NT2/D1 (cell line): Measurements from ENCODE around the gene EIF4G3.

Source experiments
- DNase-seq: peaks from one replicate; pipeline ENCODE4 v3.0.0-alpha.2; 2011; ENCODE audit warnings: low read depth, low spot score
- H3K27me3 ChIP-seq: 2 replicates; pipeline ENCODE4 v1.6.0; 2011; ENCODE audit warnings: mild to moderate bottlenecking; ENCODE audit not compliant: insufficient read length, insufficient read depth
- H3K36me3 ChIP-seq: 2 replicates; pipeline ENCODE4 v1.6.1; 2011; ENCODE audit warnings: mild to moderate bottlenecking, low read length, mixed read lengths; ENCODE audit not compliant: insufficient read depth, insufficient read length
- H3K4me1 ChIP-seq: 2 replicates; pipeline ENCODE4 v1.5.1; 2011; ENCODE audit not compliant: insufficient read depth, insufficient read length
- H3K4me3 ChIP-seq: 2 replicates; pipeline ENCODE4 v1.5.1; 2011; ENCODE audit warnings: low read depth; ENCODE audit not compliant: insufficient read length
- H3K9ac ChIP-seq: 2 replicates; pipeline ENCODE4 v1.6.0; 2011; ENCODE audit warnings: low read depth; ENCODE audit not compliant: insufficient read length
- H3K9me3 ChIP-seq: 2 replicates; pipeline ENCODE4 v1.5.1; 2011; ENCODE audit warnings: mild to moderate bottlenecking, low read length; ENCODE audit not compliant: insufficient read depth
- SUZ12 ChIP-seq: IDR thresholded peaks from 2 replicates; pipeline ENCODE4 v1.6.1; 2011; ENCODE audit not compliant: insufficient read length, insufficient read depth; ENCODE audit errors: extremely low read depth
- YY1 ChIP-seq: IDR thresholded peaks from 2 replicates; pipeline ENCODE4 v1.6.1; 2011; ENCODE audit not compliant: insufficient read length, insufficient read depth
- ZNF274 ChIP-seq: IDR thresholded peaks from 2 replicates; pipeline ENCODE4 v1.6.1; 2011; ENCODE audit warnings: mild to moderate bottlenecking, low read depth, low read length

EIF4G3 gene

DNA sequence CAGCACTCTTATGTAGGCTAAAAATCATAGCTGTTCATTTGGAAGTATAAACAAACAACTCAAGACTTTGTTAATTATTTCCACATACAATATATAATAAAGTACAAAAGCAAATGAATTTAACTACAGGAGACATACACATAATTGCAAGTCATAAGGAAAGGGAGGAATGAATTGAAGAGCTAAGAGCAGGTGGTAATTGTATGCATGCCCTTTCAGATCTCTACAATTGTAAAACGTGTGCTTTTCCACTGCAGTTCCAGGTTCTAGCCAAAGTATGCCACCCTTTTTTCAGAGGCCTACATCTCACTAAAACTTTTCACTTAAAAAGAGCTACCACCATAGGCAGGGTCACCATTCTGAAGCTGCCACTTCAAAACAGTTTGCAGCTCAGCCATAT is 346.8 kb downstream of the EIF4G3 start:
- no peak for DNase-seq
- Histone ChIP-seq H3K9ac (no peak overlapping the region), H3K9me3 (no peaks in the 10 kb centered on the region), H3K27me3 (no peaks in the 10 kb centered on the region), H3K4me1 (no peaks in the 10 kb centered on the region), H3K36me3 (peaks cover 8% of the 10 kb centered on the region), H3K4me3 (no peak overlapping the region)
- TF ChIP-seq SUZ12: no peak
- no peak for TF ChIP-seq YY1
- TF ChIP-seq ZNF274: no peak

DNA sequence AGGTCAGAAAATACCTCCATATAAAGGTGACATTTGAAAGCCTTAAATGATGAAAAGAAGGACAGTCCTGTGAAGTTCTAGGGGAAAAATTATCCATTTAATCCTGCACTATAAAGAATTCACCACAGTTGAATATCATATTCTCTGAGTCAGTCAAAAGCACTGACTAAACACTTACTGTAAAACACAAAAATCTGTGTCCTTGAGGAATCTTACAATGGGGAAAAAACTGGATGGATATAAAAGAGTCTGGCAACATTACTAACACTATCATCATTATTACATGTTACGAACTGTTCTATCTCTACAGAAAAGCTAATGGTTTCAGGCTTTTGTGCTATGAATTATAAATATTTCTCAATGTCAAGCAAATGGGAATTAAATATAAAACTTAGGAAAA is 347.2 kb downstream of the EIF4G3 start:
- Histone ChIP-seq H3K27me3 (no peaks in the 10 kb centered on the region), H3K9me3 (no peaks in the 10 kb centered on the region), H3K4me3 (no peak overlapping the region), H3K4me1 (no peaks in the 10 kb centered on the region), H3K36me3 (peaks cover 9% of the 10 kb centered on the region), H3K9ac (no peak overlapping the region)
- no peak for TF ChIP-seq SUZ12
- no peak for DNase-seq

DNA sequence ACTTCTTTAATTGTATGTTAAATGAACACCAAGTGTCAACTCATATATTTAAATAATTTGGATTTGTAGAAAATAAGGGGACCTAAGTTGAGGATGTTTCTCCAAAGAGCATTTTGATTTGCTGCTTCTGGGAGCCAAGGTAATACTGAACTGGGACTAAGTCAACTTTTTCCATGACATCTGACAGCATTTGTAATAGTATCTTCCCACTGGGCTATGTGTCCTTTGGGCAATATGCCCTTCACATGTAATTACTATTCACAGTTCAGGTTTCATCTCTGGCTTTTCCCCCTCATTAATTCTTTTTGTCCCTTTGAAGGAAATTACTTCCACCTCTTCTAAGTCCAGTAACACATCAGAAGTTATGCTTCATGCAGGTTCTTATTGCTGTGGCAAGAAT is 352.9 kb downstream of the EIF4G3 start:
- Histone ChIP-seq H3K36me3 (peaks cover 24% of the 10 kb centered on the region), H3K9me3 (no peaks in the 10 kb centered on the region), H3K9ac (no peak overlapping the region), H3K4me3 (no peak overlapping the region), H3K4me1 (no peaks in the 10 kb centered on the region), H3K27me3 (no peaks in the 10 kb centered on the region)
- no peak for DNase-seq
- TF ChIP-seq ZNF274 (no peak), SUZ12 (no peak), YY1 (no peak)

- Histone ChIP-seq H3K4me1 (no peaks in the 10 kb centered on the region), H3K9me3 (no peaks in the 10 kb centered on the region), H3K4me3 (no peak overlapping the region), H3K9ac (no peak overlapping the region), H3K36me3 (peaks cover 20% of the 10 kb centered on the region), H3K27me3 (no peaks in the 10 kb centered on the region)
- TF ChIP-seq YY1: no peak
- no peak for TF ChIP-seq SUZ12
- TF ChIP-seq ZNF274: no peak
- no peak for DNase-seq
Observed at GRCh38 chr1:20821466-20821865, 355.2 kb downstream of the EIF4G3 start.

- no peaks in the 10 kb centered on the region for H3K4me1 ChIP-seq
- peaks cover 20% of the 10 kb centered on the region for H3K36me3 ChIP-seq
- H3K9me3 ChIP-seq: no peaks in the 10 kb centered on the region
- no peaks in the 10 kb centered on the region for H3K27me3 ChIP-seq
- TF ChIP-seq YY1: no peak
- no peak for TF ChIP-seq SUZ12
- no peak for TF ChIP-seq ZNF274
- DNase-seq: no peak
- H3K9ac ChIP-seq: no peak overlapping the region
- H3K4me3 ChIP-seq: no peak overlapping the region
Observed at GRCh38 chr1:20819818-20820217, 356.9 kb downstream of the EIF4G3 start.

DNA sequence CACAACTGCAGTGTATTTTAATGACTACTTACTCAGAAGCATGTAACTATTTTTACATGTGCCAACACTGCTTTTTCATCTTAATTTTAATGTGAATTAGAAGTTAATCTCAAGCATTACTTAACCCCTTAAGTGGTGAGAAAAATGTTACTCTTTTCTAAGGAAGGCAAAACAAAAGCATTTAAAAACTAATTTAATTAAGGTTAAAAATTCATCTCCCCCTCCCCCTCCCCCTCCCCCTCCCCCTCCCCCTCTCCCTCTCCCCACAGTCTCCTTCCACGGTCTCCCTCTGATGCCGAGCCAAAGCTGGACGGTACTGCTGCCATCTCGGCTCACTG is 362.2 kb downstream of the EIF4G3 start:
- DNase-seq: no peak
- Histone ChIP-seq H3K27me3 (no peaks in the 10 kb centered on the region), H3K9me3 (no peaks in the 10 kb centered on the region), H3K4me1 (no peaks in the 10 kb centered on the region), H3K36me3 (peaks cover 2% of the 10 kb centered on the region), H3K9ac (no peak overlapping the region), H3K4me3 (no peak overlapping the region)
- no peak for TF ChIP-seq YY1
- no peak for TF ChIP-seq SUZ12
- TF ChIP-seq ZNF274: no peak

- no peaks in the 10 kb centered on the region for H3K4me1 ChIP-seq
- H3K9ac ChIP-seq: no peak overlapping the region
- no peak for TF ChIP-seq SUZ12
- no peak for TF ChIP-seq ZNF274
- no peak for TF ChIP-seq YY1
- H3K9me3 ChIP-seq: no peaks in the 10 kb centered on the region
- H3K27me3 ChIP-seq: no peaks in the 10 kb centered on the region
- peaks cover 4% of the 10 kb centered on the region for H3K36me3 ChIP-seq
- no peak for DNase-seq
- H3K4me3 ChIP-seq: no peak overlapping the region
Observed at GRCh38 chr1:20811916-20812315, 364.8 kb downstream of the EIF4G3 start.

GRCh38 chr1:20793236-20793635 is 383.5 kb downstream of the EIF4G3 start:
- no peaks in the 10 kb centered on the region for H3K36me3 ChIP-seq
- TF ChIP-seq ZNF274: no peak
- no peak for TF ChIP-seq SUZ12
- TF ChIP-seq YY1: no peak
- no peak overlapping the region for H3K4me3 ChIP-seq
- no peak for DNase-seq
- no peaks in the 10 kb centered on the region for H3K27me3 ChIP-seq
- H3K4me1 ChIP-seq: no peaks in the 10 kb centered on the region
- no peak overlapping the region for H3K9ac ChIP-seq
- H3K9me3 ChIP-seq: no peaks in the 10 kb centered on the region
